RWPE2 (cell line): ENCODE data around the gene SLC9A7.
"Not testable (repeated sequence)": the region's sequence is repeated elsewhere in the genome, so short reads cannot be mapped to it uniquely, and the experiment has no call there.

Experiments
- ATAC-seq: fragments of 200-7000 bp; cut with Tn5 transposase; 3 replicates; pipeline ENCODE4 v1.9.1; 2021; ENCODE audit warnings: low read depth
- DNase-seq: peaks from one replicate; pipeline ENCODE4 v3.0.0-alpha.2; 2020; ENCODE audit warnings: low spot score
- H3K27ac ChIP-seq: fragments of 450-650 bp; 2 replicates; pipeline ENCODE4 v1.5.1; 2017; ENCODE audit warnings: mild to moderate bottlenecking; ENCODE audit not compliant: poor library complexity, severe bottlenecking
- H3K27me3 ChIP-seq: fragments of 250-450 bp; sonication (Bioruptor Pico); 2 replicates; pipeline ENCODE4 v1.5.1; 2021; ENCODE audit warnings: mild to moderate bottlenecking, moderate library complexity; ENCODE audit not compliant: insufficient read depth, poor library complexity, severe bottlenecking
- H3K36me3 ChIP-seq: fragments of 250-450 bp; sonication (Bioruptor Pico); 2 replicates; pipeline ENCODE4 v1.5.1; 2020; ENCODE audit warnings: low read depth, mild to moderate bottlenecking, moderate library complexity
- H3K4me1 ChIP-seq: fragments of 250-450 bp; sonication (Bioruptor Pico); 2 replicates; pipeline ENCODE4 v1.5.1; 2021; ENCODE audit warnings: mild to moderate bottlenecking, moderate library complexity; ENCODE audit not compliant: insufficient read depth, poor library complexity, severe bottlenecking
- H3K4me3 ChIP-seq: fragments of 250-450 bp; sonication (Bioruptor Pico); 2 replicates; pipeline ENCODE4 v1.5.1; 2021; ENCODE audit warnings: mild to moderate bottlenecking, moderate library complexity; ENCODE audit not compliant: severe bottlenecking
- H3K9me3 ChIP-seq: fragments of 250-450 bp; sonication (Bioruptor Pico); 2 replicates; pipeline ENCODE4 v1.5.1; 2021; ENCODE audit warnings: mild to moderate bottlenecking, moderate library complexity; ENCODE audit not compliant: severe bottlenecking
- CTCF ChIP-seq: fragments of 450-650 bp; IDR thresholded peaks from one replicate; pipeline ENCODE4 v1.5.1; 2017; ENCODE audit warnings: mild to moderate bottlenecking, moderate library complexity; ENCODE audit not compliant: poor library complexity, severe bottlenecking

SLC9A7 gene

GRCh38 chrX:46733226-46733625, 25.7 kb downstream of the SLC9A7 start:
- DNase-seq (no peak), ATAC-seq (no peak)
- H3K27ac ChIP-seq = no peak overlapping the region
- H3K27me3 ChIP-seq = no peaks in the 10 kb centered on the region
- no peaks in the 10 kb centered on the region for H3K36me3 ChIP-seq
- peaks cover 2% of the 10 kb centered on the region for H3K9me3 ChIP-seq
- peaks cover 3% of the 10 kb centered on the region for H3K4me1 ChIP-seq
- H3K4me3 ChIP-seq = no peak overlapping the region
- TF ChIP-seq CTCF = no peak

GRCh38 chrX:46730765-46731164, 28.2 kb downstream of the SLC9A7 start:
- Histone ChIP-seq H3K9me3 (peaks cover under 1% of the 10 kb centered on the region), H3K27ac (no peak overlapping the region), H3K27me3 (no peaks in the 10 kb centered on the region), H3K4me1 (no peaks in the 10 kb centered on the region), H3K36me3 (no peaks in the 10 kb centered on the region), H3K4me3 (no peak overlapping the region)
- no peak for DNase-seq
- no peak for ATAC-seq
- no peak for TF ChIP-seq CTCF

GRCh38 chrX:46727441-46727840, 31.5 kb downstream of the SLC9A7 start:
- Histone ChIP-seq H3K36me3 (no peaks in the 10 kb centered on the region), H3K4me3 (no peak overlapping the region), H3K4me1 (peaks cover 6% of the 10 kb centered on the region), H3K9me3 (no peaks in the 10 kb centered on the region), H3K27me3 (no peaks in the 10 kb centered on the region), H3K27ac (no peak overlapping the region)
- TF ChIP-seq CTCF = no peak
- DNase-seq (no peak), ATAC-seq (no peak)

- not testable (repeated sequence) for H3K4me3 ChIP-seq, H3K36me3 ChIP-seq, H3K27me3 ChIP-seq, DNase-seq, H3K9me3 ChIP-seq, H3K4me1 ChIP-seq
- peak overlapping the region; percentile 33 for H3K27ac ChIP-seq
- ATAC-seq = peak; percentile 40; the same call in 2 of the 3 replicates
These were observed 35.4 kb downstream of the SLC9A7 start for GRCh38 chrX:46723569-46723927.

GRCh38 chrX:46722742-46723568, 36.0 kb downstream of the SLC9A7 start:
- no peak for DNase-seq

More at GRCh38 chrX:46722742-46723568, 36.0 kb downstream of the SLC9A7 start:
- peak overlapping the region; percentile 33 for H3K27ac ChIP-seq
- H3K9me3 ChIP-seq = no peaks in the 10 kb centered on the region
- no peaks in the 10 kb centered on the region for H3K27me3 ChIP-seq
- H3K4me3 ChIP-seq = no peak overlapping the region
- H3K4me1 ChIP-seq = peaks cover 7% of the 10 kb centered on the region
- peak; percentile 86 for ATAC-seq
- H3K36me3 ChIP-seq = no peaks in the 10 kb centered on the region
- TF ChIP-seq CTCF = no peak
